HG03432 (cell line): ENCODE measurements around the gene SLC25A41.
"Not testable (repeated sequence)": the region's sequence is repeated elsewhere in the genome, so short reads cannot be mapped to it uniquely, and the experiment has no call there.

Source experiments
- ATAC-seq: cut with Tn5 transposase; IDR thresholded peaks from one replicate; pipeline ENCODE4 v1.9.1; 2021; ENCODE audit warnings: mild to moderate bottlenecking, moderate library complexity; ENCODE audit not compliant: unreplicated experiment

Gene SLC25A41

GRCh38 chr19:6428692-6429418 is 4.7 kb downstream of the SLC25A41 start:
- not testable (repeated sequence) for ATAC-seq

- ATAC-seq = no peak
These were observed 6.4 kb downstream of the SLC25A41 start for GRCh38 chr19:6427131-6427530.

GRCh38 chr19:6425732-6426620 is 7.6 kb downstream of the SLC25A41 start:
- no peak for ATAC-seq

GRCh38 chr19:6424939-6425731 is 8.4 kb downstream of the SLC25A41 start:
- peak; percentile 86 for ATAC-seq

GRCh38 chr19:6424195-6424938 is 9.2 kb downstream of the SLC25A41 start, which contains the start of gene KHSRP:
KHSRP (minus strand) TSS chr19:6424811; CDS start chr19:6424701, 110 bp downstream.
- no peak for ATAC-seq

GRCh38 chr19:6423499-6424194 is 9.9 kb downstream of the SLC25A41 start:
- no peak for ATAC-seq

GRCh38 chr19:6421075-6422014 is 12.2 kb downstream of the SLC25A41 start:
- ATAC-seq = no peak

- ATAC-seq = no peak
These were observed 15.0 kb downstream of the SLC25A41 start for GRCh38 chr19:6418562-6418932.

- ATAC-seq = no peak
These were observed 15.6 kb downstream of the SLC25A41 start for GRCh38 chr19:6417713-6418561.

- no peak for ATAC-seq
These were observed 16.7 kb downstream of the SLC25A41 start for GRCh38 chr19:6416658-6417405.

GRCh38 chr19:6415591-6416190 is 17.9 kb downstream of the SLC25A41 start:
- ATAC-seq = no peak

- no peak for ATAC-seq
These were observed 18.6 kb downstream of the SLC25A41 start for GRCh38 chr19:6414793-6415590.

GRCh38 chr19:6413721-6414643 is 19.6 kb downstream of the SLC25A41 start:
- no peak for ATAC-seq

GRCh38 chr19:6413291-6413690 is 20.3 kb downstream of the SLC25A41 start:
- ATAC-seq = no peak
